ENCODE data around the gene RUNDC3A. TPM values are rescaled to one million over a fixed set of nuclear protein-coding genes. Genes with fewer than 3 reads are reported as not detected.
A peak's percentile ranks its signal among the peaks of the same experiment; 100 is the strongest.

Gene RUNDC3A
- total RNA-seq, 4 donors from 2014 or later, result 0.89 to 4.1 (median 2.1) TPM

GRCh38 chr17:44279346-44279665 is 29.1 kb upstream of the RUNDC3A start:
- Histone ChIP-seq H3K9me3 (no peaks in the 10 kb centered on the region), H3K36me3 (no peaks in the 10 kb centered on the region), H3K4me3 (replicated peaks in 1 of 3) (no peak overlapping the region), H3K27ac (no peak overlapping the region), H3K4me1 (peaks cover 0 to 14% of the 10 kb centered on the region in 2 donors), H3K27me3 (no peaks in the 10 kb centered on the region)
- TF ChIP-seq CTCF (IDR thresholded peaks at IDR 0.05) (no peak), POLR2A (IDR thresholded peaks at IDR 0.05) (no peak)
- intact Hi-C loops (cut with DNase I), result no loop called here
- 84 to 95% methylated on average over 2 of the region's 2 CpGs for WGBS, 2 donors
- no peak for DNase-seq

GRCh38 chr17:44279666-44280391 is 28.6 kb upstream of the RUNDC3A start:
- intact Hi-C loops (cut with DNase I), result no loop called here
- WGBS, 2 donors, result 46 to 60% methylated on average over 15 to 20 of the region's 20 CpGs
- peaks cover 0 to 14% of the 10 kb centered on the region in 2 donors for H3K4me1 ChIP-seq
- no peaks in the 10 kb centered on the region for H3K27me3 ChIP-seq
- peak; percentile 29 to 34 for DNase-seq
- H3K4me3 ChIP-seq (replicated peaks in 1 of 3), result no peak overlapping the region
- H3K36me3 ChIP-seq, result no peaks in the 10 kb centered on the region
- H3K27ac ChIP-seq, result peak overlapping the region in 1 of 3 donors; percentile 58
- no peaks in the 10 kb centered on the region for H3K9me3 ChIP-seq
- TF ChIP-seq CTCF (IDR thresholded peaks at IDR 0.05), result no peak
- no peak for TF ChIP-seq POLR2A (IDR thresholded peaks at IDR 0.05)

- 78 to 85% methylated on average over 11 to 12 of the region's 12 CpGs for WGBS, 2 donors
- intact Hi-C loops (cut with DNase I), result no loop called here
- Histone ChIP-seq H3K4me1 (peaks cover 0 to 14% of the 10 kb centered on the region in 2 donors), H3K27ac (no peak overlapping the region), H3K27me3 (no peaks in the 10 kb centered on the region), H3K4me3 (replicated peaks in 1 of 3) (no peak overlapping the region), H3K36me3 (no peaks in the 10 kb centered on the region), H3K9me3 (no peaks in the 10 kb centered on the region)
- no peak for TF ChIP-seq CTCF (IDR thresholded peaks at IDR 0.05)
- no peak for TF ChIP-seq POLR2A (IDR thresholded peaks at IDR 0.05)
- DNase-seq, result no peak
These were observed 27.9 kb upstream of the RUNDC3A start for GRCh38 chr17:44280392-44280937.

GRCh38 chr17:44281570-44281969 is 26.8 kb upstream of the RUNDC3A start:
- peaks cover 0 to 14% of the 10 kb centered on the region in 2 donors for H3K4me1 ChIP-seq
- no peak overlapping the region for H3K4me3 ChIP-seq (replicated peaks in 1 of 3)
- H3K27ac ChIP-seq, result no peak overlapping the region
- no peaks in the 10 kb centered on the region for H3K36me3 ChIP-seq
- no peaks in the 10 kb centered on the region for H3K27me3 ChIP-seq
- H3K9me3 ChIP-seq, result no peaks in the 10 kb centered on the region
- no peak for DNase-seq
- WGBS, 2 donors, result 100% methylated on average over 2 of the region's 2 CpGs
- intact Hi-C loops (cut with DNase I), result no loop called here
- no peak for TF ChIP-seq CTCF (IDR thresholded peaks at IDR 0.05)
- no peak for TF ChIP-seq POLR2A (IDR thresholded peaks at IDR 0.05)

GRCh38 chr17:44282264-44282663 is 26.1 kb upstream of the RUNDC3A start:
- Histone ChIP-seq H3K9me3 (no peaks in the 10 kb centered on the region), H3K27ac (no peak overlapping the region), H3K4me3 (replicated peaks in 1 of 3) (no peak overlapping the region), H3K4me1 (peaks cover 0 to 14% of the 10 kb centered on the region in 2 donors), H3K27me3 (no peaks in the 10 kb centered on the region), H3K36me3 (no peaks in the 10 kb centered on the region)
- TF ChIP-seq CTCF (IDR thresholded peaks at IDR 0.05) (no peak), POLR2A (IDR thresholded peaks at IDR 0.05) (no peak)
- intact Hi-C loops (cut with DNase I), result no loop called here
- WGBS, 2 donors, result 72 to 76% methylated on average over 3 of the region's 3 CpGs
- no peak for DNase-seq

Measured in thyroid gland (tissue), 4 donors.